GM23338 (cell line): Measurements from ENCODE around the gene TMEM208.

Source experiments
- CTCF ChIP-seq, 2 experiments: fragments of 200-600 bp in 1 of 2; sonication (generic) in 1 of 2; conservative IDR thresholded peaks; 2 replicates each; pipeline versions ENCODE4 v1.5.1 to v1.6.1; 2016 to 2017; ENCODE audit warnings: antibody characterized with exemption in 2 of 2, low read depth in 2 of 2, mild to moderate bottlenecking in 2 of 2, moderate library complexity in 1 of 2
- EZH2 ChIP-seq: fragments of 200-600 bp; sonication (generic); IDR thresholded peaks from one replicate; pipeline ENCODE4 v1.8.0; 2017; ENCODE audit warnings: antibody characterized with exemption, mild to moderate bottlenecking, low read depth; ENCODE audit not compliant: unreplicated experiment
- ZNF331 ChIP-seq: fragments of 250-450 bp; sonication (Bioruptor Pico); IDR thresholded peaks from 2 replicates; pipeline ENCODE4 v1.5.0; 2020; ENCODE audit warnings: low read depth, mild to moderate bottlenecking, moderate library complexity

- TF ChIP-seq CTCF (conservative IDR thresholded peaks at IDR 0.05; ENCODE audit: low read depth in 2 of 2) (no peak), EZH2 (no peak), ZNF331 (CRISPR knock-in tag) (no peak)
Observed at GRCh38 chr16:67188798-67189197, 38.1 kb upstream of the TMEM208 start.
